ENCODE data around the gene EHMT1. TPM values are rescaled to one million over a fixed set of nuclear protein-coding genes. Genes with fewer than 3 reads are reported as not detected.

Gene EHMT1
- total RNA-seq, 1 donor from 2014 or later = 162 TPM

- H3K27ac Mint-ChIP-seq (ENCODE audit: unreplicated experiment) = peak overlapping the region; percentile 19
Measured at GRCh38 chr9:137671721-137672120, 52.9 kb downstream of the EHMT1 start.

GRCh38 chr9:137672907-137673791 is 54.3 kb downstream of the EHMT1 start:
- H3K4me1 Mint-ChIP-seq (ENCODE audit: low read depth, unreplicated experiment) = peaks cover 38% of the 10 kb centered on the region
- peaks cover 10% of the 10 kb centered on the region for H3K9me3 Mint-ChIP-seq (ENCODE audit: unreplicated experiment)
- peaks cover 10% of the 10 kb centered on the region for H3K27me3 Mint-ChIP-seq (ENCODE audit: unreplicated experiment)
- peak overlapping the region; percentile 43 for H3K4me3 Mint-ChIP-seq (ENCODE audit: unreplicated experiment)
- H3K27ac Mint-ChIP-seq (ENCODE audit: unreplicated experiment) = no peak overlapping the region
- peaks cover 6% of the 10 kb centered on the region for H3K36me3 Mint-ChIP-seq (ENCODE audit: unreplicated experiment)
- DNase-seq = no peak
- peak; percentile 89 for TF ChIP-seq CTCF (IDR thresholded peaks at IDR 0.05; ENCODE audit: partially characterized antibody, unreplicated experiment)

More at GRCh38 chr9:137671721-137672120, 52.9 kb downstream of the EHMT1 start:
- Mint-ChIP-seq H3K4me3 (ENCODE audit: unreplicated experiment) (no peak overlapping the region), H3K9me3 (ENCODE audit: unreplicated experiment) (peaks cover 10% of the 10 kb centered on the region), H3K36me3 (ENCODE audit: unreplicated experiment) (peaks cover 6% of the 10 kb centered on the region), H3K27me3 (ENCODE audit: unreplicated experiment) (peaks cover 11% of the 10 kb centered on the region), H3K4me1 (ENCODE audit: low read depth, unreplicated experiment) (peaks cover 47% of the 10 kb centered on the region)
- TF ChIP-seq CTCF (IDR thresholded peaks at IDR 0.05; ENCODE audit: partially characterized antibody, unreplicated experiment) = no peak
- DNase-seq = no peak

- peak overlapping the region; percentile 43 for H3K4me3 Mint-ChIP-seq (ENCODE audit: unreplicated experiment)
- H3K9me3 Mint-ChIP-seq (ENCODE audit: unreplicated experiment) = peaks cover 9% of the 10 kb centered on the region
- H3K27me3 Mint-ChIP-seq (ENCODE audit: unreplicated experiment) = peaks cover 10% of the 10 kb centered on the region
- peaks cover 6% of the 10 kb centered on the region for H3K36me3 Mint-ChIP-seq (ENCODE audit: unreplicated experiment)
- no peak for DNase-seq
- peak overlapping the region; percentile 60 for H3K27ac Mint-ChIP-seq (ENCODE audit: unreplicated experiment)
- no peak for TF ChIP-seq CTCF (IDR thresholded peaks at IDR 0.05; ENCODE audit: partially characterized antibody, unreplicated experiment)
- peaks cover 38% of the 10 kb centered on the region for H3K4me1 Mint-ChIP-seq (ENCODE audit: low read depth, unreplicated experiment)
Measured at GRCh38 chr9:137673886-137674285, 55.1 kb downstream of the EHMT1 start.

GRCh38 chr9:137674307-137674975 is 55.6 kb downstream of the EHMT1 start:
- H3K27ac Mint-ChIP-seq (ENCODE audit: unreplicated experiment) = peak overlapping the region; percentile 60
- DNase-seq = no peak
- H3K36me3 Mint-ChIP-seq (ENCODE audit: unreplicated experiment) = peaks cover 1% of the 10 kb centered on the region
- H3K4me1 Mint-ChIP-seq (ENCODE audit: low read depth, unreplicated experiment) = peaks cover 39% of the 10 kb centered on the region
- peaks cover 6% of the 10 kb centered on the region for H3K9me3 Mint-ChIP-seq (ENCODE audit: unreplicated experiment)
- TF ChIP-seq CTCF (IDR thresholded peaks at IDR 0.05; ENCODE audit: partially characterized antibody, unreplicated experiment) = no peak
- H3K4me3 Mint-ChIP-seq (ENCODE audit: unreplicated experiment) = peak overlapping the region; percentile 43
- peaks cover 4% of the 10 kb centered on the region for H3K27me3 Mint-ChIP-seq (ENCODE audit: unreplicated experiment)

GRCh38 chr9:137674976-137675320 is 56.1 kb downstream of the EHMT1 start:
- H3K36me3 Mint-ChIP-seq (ENCODE audit: unreplicated experiment) = no peaks in the 10 kb centered on the region
- H3K9me3 Mint-ChIP-seq (ENCODE audit: unreplicated experiment) = peaks cover 5% of the 10 kb centered on the region
- no peak for DNase-seq
- peaks cover 4% of the 10 kb centered on the region for H3K27me3 Mint-ChIP-seq (ENCODE audit: unreplicated experiment)
- H3K4me1 Mint-ChIP-seq (ENCODE audit: low read depth, unreplicated experiment) = peaks cover 43% of the 10 kb centered on the region
- no peak overlapping the region for H3K27ac Mint-ChIP-seq (ENCODE audit: unreplicated experiment)
- no peak overlapping the region for H3K4me3 Mint-ChIP-seq (ENCODE audit: unreplicated experiment)
- TF ChIP-seq CTCF (IDR thresholded peaks at IDR 0.05; ENCODE audit: partially characterized antibody, unreplicated experiment) = no peak
